ENCODE data around the gene ELOF1.

The ELOF1 gene

DNA sequence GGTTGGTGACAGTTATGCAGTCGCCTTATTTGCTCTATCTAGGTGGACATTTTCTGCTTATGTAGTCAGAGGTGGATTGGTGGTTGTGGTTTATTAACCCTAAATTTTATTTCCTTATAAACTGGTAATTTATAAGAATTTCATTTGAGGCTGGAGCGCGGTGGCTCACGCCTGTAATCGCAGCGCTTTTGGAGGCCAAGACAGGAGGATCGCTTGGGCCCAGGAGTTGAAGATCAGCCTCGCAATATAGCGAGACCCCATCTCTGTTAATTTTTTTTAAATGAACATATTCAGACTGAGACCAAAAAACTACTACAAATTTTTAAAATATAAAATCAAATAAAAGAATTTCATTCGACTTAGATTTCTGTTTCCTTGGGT lies 39.1 kb upstream of the ELOF1 start:
- DNase-seq (no peak), ATAC-seq (ENCODE audit: insufficient read depth, low read depth) (no peak; the same call in 2 of the 3 replicates)
- H3K4me3 ChIP-seq (ENCODE audit: low read depth in 1 of 2, low read length in 2 of 2): peak overlapping the region; percentile 86 to 87
- peak overlapping the region; percentile 78 for H3K4me2 ChIP-seq (ENCODE audit: insufficient read depth, low read length)
- H3K36me3 ChIP-seq (ENCODE audit: insufficient read depth, low read length): peaks cover 22% of the 10 kb centered on the region
- H2AFZ ChIP-seq (ENCODE audit: low read depth, low read length): peak overlapping the region; percentile 92
- TF ChIP-seq, protein P1, sequence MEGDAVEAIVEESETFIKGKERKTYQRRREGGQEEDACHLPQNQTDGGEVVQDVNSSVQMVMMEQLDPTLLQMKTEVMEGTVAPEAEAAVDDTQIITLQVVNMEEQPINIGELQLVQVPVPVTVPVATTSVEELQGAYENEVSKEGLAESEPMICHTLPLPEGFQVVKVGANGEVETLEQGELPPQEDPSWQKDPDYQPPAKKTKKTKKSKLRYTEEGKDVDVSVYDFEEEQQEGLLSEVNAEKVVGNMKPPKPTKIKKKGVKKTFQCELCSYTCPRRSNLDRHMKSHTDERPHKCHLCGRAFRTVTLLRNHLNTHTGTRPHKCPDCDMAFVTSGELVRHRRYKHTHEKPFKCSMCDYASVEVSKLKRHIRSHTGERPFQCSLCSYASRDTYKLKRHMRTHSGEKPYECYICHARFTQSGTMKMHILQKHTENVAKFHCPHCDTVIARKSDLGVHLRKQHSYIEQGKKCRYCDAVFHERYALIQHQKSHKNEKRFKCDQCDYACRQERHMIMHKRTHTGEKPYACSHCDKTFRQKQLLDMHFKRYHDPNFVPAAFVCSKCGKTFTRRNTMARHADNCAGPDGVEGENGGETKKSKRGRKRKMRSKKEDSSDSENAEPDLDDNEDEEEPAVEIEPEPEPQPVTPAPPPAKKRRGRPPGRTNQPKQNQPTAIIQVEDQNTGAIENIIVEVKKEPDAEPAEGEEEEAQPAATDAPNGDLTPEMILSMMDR (IDR thresholded peaks at IDR 0.05; ENCODE audit: borderline replicate concordance, extremely low read depth, low read length, poor library complexity, severe bottlenecking): no peak
- peak overlapping the region; percentile 98 for H3K27ac ChIP-seq (ENCODE audit: low read length)
- H4K20me1 ChIP-seq (ENCODE audit: insufficient read depth, low read length): peaks cover 14% of the 10 kb centered on the region
- H3K4me1 ChIP-seq (ENCODE audit: insufficient read depth, low read length): peaks cover 27% of the 10 kb centered on the region
- H3K27me3 ChIP-seq (ENCODE audit: insufficient read depth, low read length, poor library complexity): no peaks in the 10 kb centered on the region
- peaks cover 55% of the 10 kb centered on the region for H3K79me2 ChIP-seq (ENCODE audit: insufficient read depth, low read length)
- no peaks in the 10 kb centered on the region for H3K9me3 ChIP-seq (ENCODE audit: insufficient read depth, low read length, severe bottlenecking)
- peak overlapping the region; percentile 87 for H3K9ac ChIP-seq (ENCODE audit: low read depth, low read length)

DNA sequence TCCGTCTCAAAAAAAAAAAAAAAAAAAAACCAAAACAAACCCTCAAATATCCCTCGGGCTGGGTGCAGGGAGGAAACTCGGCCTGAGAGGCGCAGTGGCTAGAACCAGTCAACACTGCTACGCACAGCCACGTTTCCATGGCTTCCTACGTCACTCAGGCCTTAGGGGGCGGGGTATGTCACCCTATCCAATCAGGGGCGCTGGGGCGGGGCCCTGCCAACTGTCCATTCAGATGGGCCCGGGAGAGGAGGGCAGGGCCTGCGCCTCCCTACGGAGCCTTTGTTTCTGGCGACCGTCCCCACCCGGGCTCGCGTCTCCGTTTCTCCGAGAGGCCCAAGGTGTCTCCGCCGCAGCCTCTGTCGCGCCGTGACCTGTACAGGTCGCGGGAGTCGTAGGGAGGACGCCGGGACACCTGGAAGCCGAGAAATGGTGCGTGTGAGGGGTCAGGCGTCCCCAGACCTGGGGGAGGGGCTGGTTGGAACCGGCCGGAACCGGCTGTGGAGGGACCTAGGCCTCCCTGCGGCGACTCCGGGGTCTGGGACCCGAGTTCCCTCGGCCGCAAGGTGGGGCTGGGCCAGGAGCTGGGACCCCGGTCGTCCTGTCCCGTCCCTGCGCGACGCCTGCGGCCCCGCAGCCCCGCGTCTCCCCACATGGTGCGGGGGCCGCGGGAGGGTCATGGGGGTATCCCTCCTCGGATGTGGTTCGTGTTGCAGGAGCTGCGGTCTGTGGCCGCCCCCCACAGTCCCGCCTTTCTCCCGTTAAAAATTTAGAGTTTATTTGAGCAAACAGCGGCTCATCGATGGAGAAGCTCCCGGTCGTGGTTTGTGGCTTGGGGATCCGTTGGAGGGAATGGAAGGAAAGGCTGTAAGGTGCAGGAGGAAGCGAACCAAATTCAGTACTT lies 38.4 kb upstream of the ELOF1 start, which contains the start of gene ZNF627:
Gene ZNF627, plus strand, starts transcription at position 282 of the 901 bp plus-strand sequence. Its CDS starts 145 bp downstream, at position 427.
- peak within 1 kb of the TSS; percentile 86 to 87 for H3K4me3 ChIP-seq (ENCODE audit: low read depth in 1 of 2, low read length in 2 of 2)
- peaks cover 17% of the 10 kb centered on the region for H3K36me3 ChIP-seq (ENCODE audit: insufficient read depth, low read length)
- peaks cover 49% of the 10 kb centered on the region for H3K79me2 ChIP-seq (ENCODE audit: insufficient read depth, low read length)
- H3K27ac ChIP-seq (ENCODE audit: low read length): peak within 1 kb of the TSS; percentile 98
- H3K9ac ChIP-seq (ENCODE audit: low read depth, low read length): peak within 1 kb of the TSS; percentile 87
- no peaks in the 10 kb centered on the region for H3K9me3 ChIP-seq (ENCODE audit: insufficient read depth, low read length, severe bottlenecking)
- H2AFZ ChIP-seq (ENCODE audit: low read depth, low read length): peak within 1 kb of the TSS; percentile 92
- peak; percentile 97 for ATAC-seq (ENCODE audit: insufficient read depth, low read depth)
- TF ChIP-seq, protein P1 (IDR thresholded peaks at IDR 0.05; ENCODE audit: borderline replicate concordance, extremely low read depth, low read length, poor library complexity, severe bottlenecking): peak; percentile 35
- TF ChIP-seq EZH2 (IDR thresholded peaks at IDR 0.05; ENCODE audit: borderline replicate concordance, low read depth, low read length, severe bottlenecking): no peak
- DNase-seq: peak; percentile 99
- H3K27me3 ChIP-seq (ENCODE audit: insufficient read depth, low read length, poor library complexity): no peaks in the 10 kb centered on the region
- peaks cover 27% of the 10 kb centered on the region for H3K4me1 ChIP-seq (ENCODE audit: insufficient read depth, low read length)
- peaks cover 14% of the 10 kb centered on the region for H4K20me1 ChIP-seq (ENCODE audit: insufficient read depth, low read length)
- peak within 1 kb of the TSS; percentile 78 for H3K4me2 ChIP-seq (ENCODE audit: insufficient read depth, low read length)

DNA sequence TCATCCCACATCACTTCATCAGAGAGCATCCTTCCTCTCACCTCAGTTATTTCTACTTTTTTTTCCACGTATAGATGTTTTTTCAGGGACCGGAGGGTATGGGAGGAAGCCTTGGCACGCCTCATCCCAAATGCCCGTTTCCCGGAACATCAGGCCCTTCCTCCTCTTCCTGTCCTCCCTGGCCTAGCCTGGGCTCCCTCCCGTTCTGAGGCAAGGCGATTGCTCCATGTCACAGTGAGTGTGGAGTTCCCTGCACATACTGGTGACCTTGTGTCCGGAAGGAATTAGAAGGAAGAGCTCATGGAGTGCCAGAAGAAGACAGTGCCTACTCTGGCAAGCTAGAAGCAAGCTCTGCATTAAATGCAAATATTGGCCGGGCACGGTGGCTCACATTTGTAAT lies 37.1 kb upstream of the ELOF1 start:
- no peak overlapping the region for H3K4me2 ChIP-seq (ENCODE audit: insufficient read depth, low read length)

More for the DNA sequence above, 37.1 kb upstream of the ELOF1 start:
- Histone ChIP-seq H3K36me3 (ENCODE audit: insufficient read depth, low read length) (peaks cover 12% of the 10 kb centered on the region), H4K20me1 (ENCODE audit: insufficient read depth, low read length) (peaks cover 14% of the 10 kb centered on the region), H3K4me3 (ENCODE audit: low read depth in 1 of 2, low read length in 2 of 2) (no peak overlapping the region), H3K27ac (ENCODE audit: low read length) (peak overlapping the region; percentile 57; the same call in 1 of the 2 replicates), H3K79me2 (ENCODE audit: insufficient read depth, low read length) (peaks cover 38% of the 10 kb centered on the region), H3K9ac (ENCODE audit: low read depth, low read length) (no peak overlapping the region), H2AFZ (ENCODE audit: low read depth, low read length) (no peak overlapping the region), H3K9me3 (ENCODE audit: insufficient read depth, low read length, severe bottlenecking) (no peaks in the 10 kb centered on the region), H3K4me1 (ENCODE audit: insufficient read depth, low read length) (peaks cover 27% of the 10 kb centered on the region), H3K27me3 (ENCODE audit: insufficient read depth, low read length, poor library complexity) (no peaks in the 10 kb centered on the region)
- DNase-seq (no peak), ATAC-seq (ENCODE audit: insufficient read depth, low read depth) (no peak)
- TF ChIP-seq, protein P1 (IDR thresholded peaks at IDR 0.05; ENCODE audit: borderline replicate concordance, extremely low read depth, low read length, poor library complexity, severe bottlenecking): no peak
- no peak for TF ChIP-seq EZH2 (IDR thresholded peaks at IDR 0.05; ENCODE audit: borderline replicate concordance, low read depth, low read length, severe bottlenecking)

All from DND-41 (cell line).